Neutrophil (primary cell): ENCODE data around the gene TCF15.

ENCODE experiments used
- H3K27ac ChIP-seq: fragments of 200-600 bp; sonication (generic); 2 replicates; pipeline ENCODE4 v1.5.1; 2016; ENCODE audit warnings: mild to moderate bottlenecking, moderate library complexity
- H3K27me3 ChIP-seq: fragments of 200-600 bp; sonication (generic); 2 replicates; pipeline ENCODE4 v1.6.0; 2016; ENCODE audit warnings: mild to moderate bottlenecking
- H3K36me3 ChIP-seq: fragments of 200-600 bp; sonication (generic); 2 replicates; pipeline ENCODE4 v1.5.1; 2017
- H3K4me1 ChIP-seq, 2 experiments: fragments of 200-600 bp in 1 of 2; sonication (generic) in 1 of 2; 1 replicate in 1 of 2; 2 replicates in 1 of 2; pipeline versions ENCODE4 v1.5.1 to v1.6.1; 2013 to 2016; ENCODE audit warnings: low read depth in 1 of 2, low read length in 1 of 2, mild to moderate bottlenecking in 1 of 2, moderate library complexity in 1 of 2; ENCODE audit not compliant: control insufficient read depth in 1 of 2, insufficient read depth in 1 of 2
- H3K4me3 ChIP-seq, 2 experiments: fragments of 200-600 bp in 1 of 2; sonication (generic) in 1 of 2; 1 replicate in 1 of 2; 2 replicates in 1 of 2; pipeline ENCODE4 v1.5.1; 2013 to 2016; ENCODE audit warnings: low read depth in 1 of 2, low read length in 1 of 2, mild to moderate bottlenecking in 1 of 2, moderate library complexity in 1 of 2
- H3K9me3 ChIP-seq: fragments of 200-600 bp; sonication (generic); 2 replicates; pipeline ENCODE4 v1.5.1; 2016
- TF ChIP-seq, protein P1 (sequence below): fragments of 200-600 bp; sonication (generic); IDR thresholded peaks from 2 replicates; pipeline ENCODE4 v1.5.1; 2016; ENCODE audit warnings: antibody characterized with exemption

Gene TCF15

DNA sequence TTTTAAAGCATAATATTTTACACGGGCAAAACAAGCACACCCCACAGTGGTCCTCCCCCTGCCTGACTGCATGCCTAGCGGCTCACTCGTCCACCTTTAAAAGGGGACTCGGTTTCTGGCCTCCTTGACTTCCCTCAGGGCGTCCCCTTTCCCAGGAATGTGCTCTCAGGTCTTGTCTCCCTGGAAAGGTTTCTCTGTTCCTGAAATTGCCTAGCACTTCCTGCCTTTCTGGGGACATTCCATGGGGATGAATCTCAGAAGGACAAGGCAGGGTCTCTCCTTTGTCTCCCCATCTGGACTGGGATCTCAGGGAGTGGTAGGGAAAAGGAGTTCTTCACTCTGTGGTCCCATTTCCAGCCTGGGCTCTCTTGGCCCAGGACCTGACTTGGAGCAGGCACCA lies 4.9 kb downstream of the TCF15 start:
- Histone ChIP-seq H3K4me1 (no peaks in the 10 kb centered on the region), H3K27ac (no peak overlapping the region), H3K4me3 (no peak overlapping the region), H3K27me3 (peaks cover 49% of the 10 kb centered on the region), H3K9me3 (no peaks in the 10 kb centered on the region), H3K36me3 (no peaks in the 10 kb centered on the region)
- TF ChIP-seq, protein P1, sequence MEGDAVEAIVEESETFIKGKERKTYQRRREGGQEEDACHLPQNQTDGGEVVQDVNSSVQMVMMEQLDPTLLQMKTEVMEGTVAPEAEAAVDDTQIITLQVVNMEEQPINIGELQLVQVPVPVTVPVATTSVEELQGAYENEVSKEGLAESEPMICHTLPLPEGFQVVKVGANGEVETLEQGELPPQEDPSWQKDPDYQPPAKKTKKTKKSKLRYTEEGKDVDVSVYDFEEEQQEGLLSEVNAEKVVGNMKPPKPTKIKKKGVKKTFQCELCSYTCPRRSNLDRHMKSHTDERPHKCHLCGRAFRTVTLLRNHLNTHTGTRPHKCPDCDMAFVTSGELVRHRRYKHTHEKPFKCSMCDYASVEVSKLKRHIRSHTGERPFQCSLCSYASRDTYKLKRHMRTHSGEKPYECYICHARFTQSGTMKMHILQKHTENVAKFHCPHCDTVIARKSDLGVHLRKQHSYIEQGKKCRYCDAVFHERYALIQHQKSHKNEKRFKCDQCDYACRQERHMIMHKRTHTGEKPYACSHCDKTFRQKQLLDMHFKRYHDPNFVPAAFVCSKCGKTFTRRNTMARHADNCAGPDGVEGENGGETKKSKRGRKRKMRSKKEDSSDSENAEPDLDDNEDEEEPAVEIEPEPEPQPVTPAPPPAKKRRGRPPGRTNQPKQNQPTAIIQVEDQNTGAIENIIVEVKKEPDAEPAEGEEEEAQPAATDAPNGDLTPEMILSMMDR: no peak

DNA sequence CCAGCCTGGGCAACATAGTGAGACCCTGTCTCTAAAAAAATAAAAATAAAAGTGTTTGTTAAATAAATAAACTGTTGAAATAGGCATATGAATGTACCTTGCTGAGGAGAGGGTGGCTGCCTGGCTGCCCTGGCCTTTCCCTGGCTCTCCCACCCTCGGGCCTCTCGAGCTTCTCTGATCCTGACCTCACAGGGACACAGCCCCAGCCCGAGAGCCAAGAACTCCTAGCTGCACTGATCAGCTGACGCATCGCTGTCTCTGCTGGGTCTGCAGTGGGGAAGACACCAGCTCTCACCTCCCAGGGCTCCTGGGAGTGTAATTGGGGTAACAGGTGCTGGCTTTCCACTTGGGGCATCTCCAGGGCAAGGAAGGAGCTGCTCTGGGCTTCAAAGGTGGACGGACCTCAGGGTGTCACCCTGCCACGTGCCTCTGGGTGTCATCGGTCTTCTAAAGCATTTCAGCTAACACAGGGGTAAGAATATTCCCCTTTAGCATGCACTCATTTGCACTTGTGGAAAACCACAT lies 6.9 kb downstream of the TCF15 start:
- H3K9me3 ChIP-seq: no peaks in the 10 kb centered on the region
- H3K27me3 ChIP-seq: peaks cover 29% of the 10 kb centered on the region
- no peak overlapping the region for H3K27ac ChIP-seq
- no peaks in the 10 kb centered on the region for H3K4me1 ChIP-seq
- TF ChIP-seq, protein P1: no peak
- no peaks in the 10 kb centered on the region for H3K36me3 ChIP-seq
- H3K4me3 ChIP-seq: no peak overlapping the region

DNA sequence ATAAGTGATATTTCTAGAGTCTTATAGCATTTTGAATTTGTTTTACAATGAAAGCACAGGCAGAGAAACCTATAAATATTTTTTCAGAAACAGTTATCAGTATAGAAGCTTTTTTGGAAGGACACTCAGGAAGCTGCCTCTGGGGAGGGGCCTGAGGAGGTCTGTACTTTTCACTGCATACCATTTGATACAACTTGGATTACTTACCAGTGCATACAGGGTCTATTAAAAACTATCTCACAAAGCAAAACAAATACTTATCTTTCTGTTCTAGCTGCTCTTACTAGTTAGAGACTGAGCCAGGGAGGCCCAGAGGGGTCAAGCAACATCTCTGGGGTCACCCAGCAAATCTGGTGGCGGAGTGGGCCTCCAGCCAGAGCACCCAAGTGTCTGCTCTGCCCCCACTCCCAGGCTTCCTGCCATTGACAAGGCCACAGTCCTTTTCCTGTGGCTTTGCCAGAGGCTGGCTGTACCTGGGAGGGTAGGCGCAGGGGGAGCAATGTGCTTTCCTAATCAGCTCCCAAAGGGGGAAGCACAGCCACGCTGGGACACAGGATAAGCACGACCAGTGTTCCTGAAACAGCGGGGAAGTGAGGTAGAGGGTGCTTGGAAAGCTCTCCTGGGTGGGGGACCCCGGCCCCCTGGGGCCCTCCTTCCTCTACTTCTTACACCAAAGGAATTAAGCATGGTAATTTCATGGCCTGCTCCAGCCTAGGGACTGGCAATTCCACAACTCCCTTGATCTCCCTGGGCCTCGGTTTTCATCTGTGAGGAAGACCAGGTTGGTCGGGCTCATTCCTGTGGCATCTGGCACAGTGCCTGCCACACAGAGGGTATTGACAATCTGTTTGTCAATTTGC lies 7.8 kb downstream of the TCF15 start:
- Histone ChIP-seq H3K27ac (no peak overlapping the region), H3K4me3 (no peak overlapping the region), H3K27me3 (peaks cover 21% of the 10 kb centered on the region), H3K9me3 (no peaks in the 10 kb centered on the region), H3K36me3 (no peaks in the 10 kb centered on the region), H3K4me1 (no peaks in the 10 kb centered on the region)
- TF ChIP-seq, protein P1: no peak

DNA sequence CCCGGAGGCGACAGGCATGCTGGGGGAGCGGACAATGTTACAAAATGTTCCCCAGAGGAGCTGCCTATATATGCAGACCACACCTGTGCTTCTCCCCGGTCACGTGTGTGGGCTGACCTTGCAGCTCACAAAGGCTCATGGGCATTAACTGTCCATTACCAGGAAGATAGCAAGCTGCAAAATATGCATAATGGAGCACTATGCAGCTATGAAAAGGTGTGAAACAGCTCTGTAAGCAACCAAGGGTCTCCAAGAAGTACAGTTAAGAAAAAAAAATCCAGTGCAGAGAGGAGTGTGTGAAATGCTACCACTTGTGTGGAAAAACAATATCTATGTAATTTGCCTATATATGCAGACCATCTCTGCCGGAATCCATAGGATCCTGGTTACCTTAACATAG lies 9.4 kb downstream of the TCF15 start:
- Histone ChIP-seq H3K36me3 (no peaks in the 10 kb centered on the region), H3K9me3 (no peaks in the 10 kb centered on the region), H3K4me1 (no peaks in the 10 kb centered on the region), H3K27ac (no peak overlapping the region), H3K27me3 (peaks cover 8% of the 10 kb centered on the region), H3K4me3 (no peak overlapping the region)
- TF ChIP-seq, protein P1: no peak

DNA sequence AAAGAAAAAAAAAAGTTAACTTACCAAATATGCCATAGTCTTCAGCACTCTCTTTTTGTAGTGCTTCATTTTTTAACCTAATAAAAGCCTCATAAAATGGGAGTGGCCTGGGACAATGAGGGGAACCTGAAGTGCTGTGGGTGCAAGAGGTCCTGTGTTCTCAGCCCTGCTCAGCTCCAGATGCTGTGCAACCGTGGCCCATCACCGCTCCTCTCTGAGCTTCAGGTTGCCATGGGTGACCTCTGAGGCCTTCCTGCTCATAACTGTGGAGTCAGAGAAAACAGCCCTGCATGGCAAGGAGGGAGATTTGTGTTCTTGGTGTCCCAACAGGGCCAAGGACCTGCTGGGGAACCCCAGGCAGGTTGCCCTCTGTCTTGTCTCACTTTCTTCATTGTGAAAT lies 10.0 kb downstream of the TCF15 start:
- Histone ChIP-seq H3K36me3 (no peaks in the 10 kb centered on the region), H3K27me3 (peaks cover 7% of the 10 kb centered on the region), H3K9me3 (no peaks in the 10 kb centered on the region), H3K4me1 (no peaks in the 10 kb centered on the region), H3K27ac (no peak overlapping the region), H3K4me3 (no peak overlapping the region)
- TF ChIP-seq, protein P1: no peak
